NCI-H2171 (cell line): Measurements from ENCODE around the gene UTP18.

ENCODE experiments used
- DNase-seq: peaks from one replicate; lab custom pipeline; 2025; lab: John Stamatoyannopoulos, UW

Gene UTP18

DNA sequence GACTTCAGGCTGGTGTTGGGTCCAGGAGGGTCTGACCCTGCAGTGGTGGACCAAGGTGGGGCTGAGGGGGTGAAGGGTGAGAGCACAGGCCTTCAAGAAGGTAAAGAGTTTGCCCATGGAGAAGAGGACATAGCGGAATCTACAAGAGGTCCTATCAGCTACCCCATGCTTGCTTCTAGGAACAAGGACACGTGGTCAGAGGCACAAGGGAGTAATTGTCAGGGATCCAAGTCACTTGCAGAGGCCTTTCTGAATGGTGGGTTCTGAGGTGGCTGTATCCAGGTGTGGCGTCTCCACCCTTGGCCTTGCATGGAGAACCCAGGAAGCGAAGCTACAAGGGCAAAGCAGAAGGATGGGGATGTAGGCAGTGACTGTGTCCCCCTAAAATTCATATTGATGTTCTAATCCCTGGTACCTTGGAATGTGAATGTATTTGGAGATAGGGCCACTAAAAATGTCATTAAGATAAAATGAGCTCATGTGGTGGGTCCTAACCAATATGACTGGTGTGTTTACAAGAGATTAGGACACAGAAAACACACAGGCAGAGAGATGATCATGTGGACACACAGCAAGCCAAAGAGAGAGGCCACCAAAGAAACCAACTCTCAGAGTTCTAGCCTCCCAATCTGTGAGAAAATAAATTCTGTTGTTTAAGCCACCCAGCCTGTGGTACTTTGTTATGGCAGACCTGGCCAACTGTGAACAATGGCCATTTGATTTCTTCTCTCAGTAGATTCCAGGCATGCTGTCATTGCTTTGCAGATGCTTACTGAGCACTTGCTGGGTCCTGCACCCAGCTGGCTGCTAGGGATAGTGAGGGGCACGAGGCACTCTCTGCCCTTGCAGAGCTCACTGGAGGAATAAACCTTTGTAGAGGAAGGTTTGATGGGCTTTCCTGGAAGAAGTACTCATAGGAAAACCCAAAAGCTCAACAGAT is 75.8 kb downstream of the UTP18 start:
- no peak for DNase-seq

DNA sequence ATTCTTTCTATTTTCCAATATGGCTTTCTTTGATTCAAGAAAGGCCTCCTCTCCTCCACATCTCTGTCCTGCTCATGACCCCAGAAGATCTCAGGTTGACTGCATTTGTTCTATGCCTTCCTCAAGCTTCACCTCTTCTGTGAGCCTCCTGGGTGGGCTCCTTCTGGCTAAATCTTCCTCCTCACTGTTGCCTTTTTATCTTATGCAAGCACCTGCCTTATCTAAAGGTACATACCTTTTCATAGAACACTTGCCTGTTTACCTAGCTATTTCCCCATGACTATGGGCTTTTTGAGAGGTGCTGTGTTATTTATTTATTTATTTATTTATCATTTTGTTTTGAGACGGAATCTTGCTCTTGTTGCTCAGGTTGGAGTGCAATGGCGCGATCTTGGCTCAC is 81.1 kb downstream of the UTP18 start:
- no peak for DNase-seq

DNA sequence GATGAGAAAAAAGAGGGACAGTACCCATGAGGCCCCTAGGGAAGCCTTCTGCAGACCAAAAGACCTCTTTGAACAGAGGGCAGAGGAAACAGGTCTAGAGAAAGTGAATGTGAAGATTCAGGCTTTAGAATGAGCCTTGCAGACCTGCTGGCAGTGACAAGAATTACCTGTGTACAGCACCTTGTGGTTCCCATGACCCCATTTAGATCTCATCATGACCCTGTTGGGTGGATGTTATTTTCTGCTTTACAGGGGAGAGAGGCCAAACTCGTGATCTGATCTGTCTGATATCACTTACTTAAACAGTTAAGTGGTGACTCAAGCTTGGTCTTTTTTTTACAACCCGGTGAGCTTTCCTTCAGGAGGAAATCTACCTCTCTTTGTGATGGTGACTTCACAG is 81.9 kb downstream of the UTP18 start:
- no peak for DNase-seq

DNA sequence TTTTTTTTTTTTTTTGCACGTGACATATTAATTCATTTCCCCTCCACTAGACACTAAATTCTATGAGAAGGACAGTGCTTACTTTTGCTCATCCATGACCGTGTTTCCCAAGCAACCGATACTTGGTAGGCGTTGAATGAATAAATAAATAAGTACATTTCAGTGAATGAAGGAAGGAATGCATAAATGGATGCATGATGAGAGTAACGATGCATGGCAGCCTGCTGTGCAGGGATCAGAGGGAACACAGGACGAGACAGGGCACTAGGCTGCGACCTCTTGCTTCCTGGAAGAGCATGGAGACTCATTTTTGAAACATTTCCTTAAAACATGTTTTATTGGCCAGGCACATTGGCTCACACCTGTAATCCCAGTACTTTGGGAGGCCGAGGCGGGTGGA is 84.2 kb downstream of the UTP18 start:
- DNase-seq = no peak

DNA sequence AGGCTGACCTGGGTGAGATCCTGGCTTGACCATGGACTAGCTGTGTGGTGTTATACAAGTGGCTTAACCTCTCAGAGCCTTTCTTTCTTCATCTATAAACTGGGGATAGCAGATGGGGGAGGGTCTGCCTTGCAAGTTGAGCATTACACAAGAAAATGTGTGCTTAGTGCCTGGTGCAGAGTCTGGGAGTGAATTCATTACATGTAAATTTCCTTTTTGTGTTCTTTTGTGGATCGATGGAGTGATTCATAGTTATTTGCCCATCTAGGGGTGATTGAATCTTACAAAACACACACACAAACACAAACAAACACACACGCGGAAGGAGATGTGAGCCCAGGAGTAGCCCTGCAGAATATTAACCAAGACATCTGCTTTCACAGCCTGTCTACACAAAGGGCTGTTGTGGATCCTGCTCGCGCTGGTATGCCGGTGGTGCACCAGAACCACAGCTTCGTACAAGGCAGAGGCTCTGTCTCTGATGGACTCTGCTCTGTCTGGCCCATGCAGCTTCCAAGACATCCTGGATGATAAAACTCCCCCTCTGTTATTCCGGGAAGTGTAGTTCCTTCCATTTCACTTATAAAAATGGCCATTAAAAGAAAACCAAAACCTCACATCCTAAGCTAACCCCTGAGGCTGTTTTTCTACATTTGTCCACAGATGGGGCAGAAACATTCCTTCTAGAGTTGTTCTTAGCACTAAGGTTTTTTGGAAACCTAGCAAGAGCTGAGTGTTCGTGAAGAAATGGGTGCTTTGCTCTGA is 86.1 kb downstream of the UTP18 start:
- DNase-seq = no peak
